Renal pelvis (tissue), 4 donors: ENCODE data around the gene LSR. TPM values are rescaled to one million over a fixed set of nuclear protein-coding genes. Genes with fewer than 3 reads are reported as not detected.

Source experiments
- DNase-seq: peaks from one replicate; pipeline ENCODE4 v3.0.0-alpha.2; 2013
- polyA plus RNA-seq, 3 donors: library from polyadenylated mRNA; unstranded; fragments of 120-200 nt; gene quantifications; one replicate each; pipeline ENCODE4 v1.2.1, GENCODE V29; 2013; ENCODE audit not compliant: insufficient read length in 3 of 3

Gene LSR
- polyA plus RNA-seq, 3 donors = 65.3 to 68.6 (median 67.9) TPM

DNA sequence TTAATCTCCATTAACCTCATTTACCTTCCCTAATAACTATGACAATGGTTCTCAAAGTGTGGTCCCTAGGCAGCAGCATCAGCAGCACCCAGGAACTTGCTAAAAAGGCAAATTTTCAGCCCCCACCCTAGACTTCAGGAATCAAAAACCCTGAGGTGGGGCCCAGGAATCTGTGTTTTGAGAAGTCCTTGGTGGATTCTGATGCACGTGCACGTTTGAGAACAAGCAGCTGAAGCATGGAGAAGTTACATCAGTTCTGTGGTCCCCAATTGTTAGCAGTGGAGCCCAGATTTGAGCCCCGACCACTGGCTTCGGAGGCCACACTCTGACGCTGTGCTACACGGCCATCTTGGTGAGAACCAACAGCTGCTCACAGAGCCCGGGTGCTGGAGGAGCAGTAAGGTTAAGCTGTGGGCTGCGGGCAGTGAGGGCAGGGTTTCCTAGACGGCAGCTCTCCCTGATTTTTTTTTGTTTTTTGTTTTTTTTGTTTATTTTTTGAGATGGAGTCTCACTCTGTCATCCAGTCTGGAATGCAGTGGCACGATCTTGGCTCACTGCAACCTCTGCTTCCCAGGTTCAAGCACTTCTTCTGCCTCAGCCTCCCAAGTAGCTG is 66.2 kb downstream of the LSR start:
- no peak for DNase-seq

DNA sequence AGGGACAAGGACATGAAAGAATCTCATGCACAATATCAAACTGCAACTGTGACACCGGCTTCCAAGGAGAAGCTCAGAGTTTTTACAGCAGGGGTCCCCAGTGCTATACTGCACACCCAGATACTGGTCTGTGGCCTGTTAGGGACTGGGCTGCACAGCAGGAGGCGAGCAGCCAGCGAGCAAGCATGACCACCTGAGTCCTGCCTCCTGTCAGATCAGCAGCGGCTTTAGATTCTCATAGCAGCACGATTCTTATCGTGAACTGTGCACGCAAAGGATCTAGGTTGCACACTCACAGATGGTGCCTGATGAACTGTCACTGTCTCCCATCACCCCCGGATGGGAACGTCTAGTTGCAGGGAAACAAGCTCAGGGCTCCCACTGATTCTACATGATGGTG is 67.1 kb downstream of the LSR start:
- DNase-seq = no peak

GRCh38 chr19:35316560-35316959 is 67.8 kb downstream of the LSR start:
- no peak for DNase-seq

Other genes with a start within 250 kb of the LSR start
- 10 to 100 TPM; 54.9 to 72.8 (median 65.6) TPM for gene GRAMD1A, start 248.7 kb upstream of the LSR start, polyA plus RNA-seq
- 1 to 10 TPM in 2 of 3 donors, under 1 TPM in 1; 0.95 to 1.5 (median 1.0) TPM for gene SCN1B, start 218.5 kb upstream of the LSR start, polyA plus RNA-seq
- gene HPN, start 207.3 kb upstream of the LSR start, polyA plus RNA-seq = 100 to 1,000 TPM; 118 to 150 (median 128) TPM
- gene FXYD3, start 133.2 kb upstream of the LSR start, polyA plus RNA-seq = 10 to 100 TPM; 18.6 to 23.9 (median 23.1) TPM
- 1 to 10 TPM; 2.2 to 3.2 (median 3.0) TPM for gene LGI4, start 113.9 kb upstream of the LSR start, polyA plus RNA-seq
- gene FXYD1, start 110.2 kb upstream of the LSR start, polyA plus RNA-seq = 10 to 100 TPM; 21.8 to 27.0 (median 26.5) TPM
- gene FXYD7, start 105.7 kb upstream of the LSR start, polyA plus RNA-seq = 1 to 10 TPM in 1 of 3 donors, under 1 TPM in 2; 0.40 to 1.3 (median 0.95) TPM
- gene FXYD5, start 94.3 kb upstream of the LSR start, polyA plus RNA-seq = 10 to 100 TPM; 21.7 to 26.8 (median 23.0) TPM
- under 1 TPM in 1 of 3 donors, not detected in 2; 0.07 TPM for gene FAM187B, start 20.3 kb upstream of the LSR start, polyA plus RNA-seq
- 100 to 1,000 TPM; 171 to 192 (median 185) TPM for gene USF2, start 20.0 kb downstream of the LSR start, polyA plus RNA-seq
- gene HAMP, start 33.5 kb downstream of the LSR start, polyA plus RNA-seq = under 1 TPM; 0.19 to 0.34 (median 0.25) TPM
- gene MAG, start 43.2 kb downstream of the LSR start, polyA plus RNA-seq = 1 to 10 TPM; 5.1 to 6.2 (median 5.3) TPM
- gene CD22, start 80.2 kb downstream of the LSR start, polyA plus RNA-seq = 10 to 100 TPM in 2 of 3 donors, 1 to 10 TPM in 1; 8.4 to 33.6 (median 15.5) TPM
- gene FFAR1, start 98.9 kb downstream of the LSR start, polyA plus RNA-seq = under 1 TPM; 0.46 to 0.70 (median 0.53) TPM
- under 1 TPM in 2 of 3 donors, not detected in 1; 0.20 to 0.31 TPM for gene FFAR3, start 109.5 kb downstream of the LSR start, polyA plus RNA-seq
- gene GPR42, start 122.1 kb downstream of the LSR start, polyA plus RNA-seq = under 1 TPM in 1 of 3 donors, not detected in 2; 0.18 TPM
- under 1 TPM; 0.19 to 0.41 (median 0.28) TPM for gene FFAR2, start 199.3 kb downstream of the LSR start, polyA plus RNA-seq
- gene KRTDAP, start 241.5 kb downstream of the LSR start, polyA plus RNA-seq = 1 to 10 TPM in 1 of 3 donors, under 1 TPM in 2; 0.48 to 1.6 (median 0.70) TPM